Mesenteric fat pad (tissue), 1 donor: ENCODE data around the gene CARD16. TPM values are rescaled to one million over a fixed set of nuclear protein-coding genes. Genes with fewer than 3 reads are reported as not detected.
"Not testable (repeated sequence)": the region's sequence is repeated elsewhere in the genome, so short reads cannot be mapped to it uniquely, and the experiment has no call there.

Source experiments
- DNase-seq: peaks from one replicate; pipeline ENCODE4 v3.0.0-alpha.2; 2020; ENCODE audit warnings: low spot score
- long read RNA-seq: library from polyadenylated mRNA; unstranded; transcript quantifications from one replicate; pipeline ENCODE4 v2.0.0, GENCODE V29; 2020
- total RNA-seq: library from RNA; stranded (reverse); fragmentation: NEBNext Ultra II Directional; extraction: Animal tissue kit (Norgen Biotek cat#: 25700); gene quantifications from one replicate; pipeline ENCODE4 v1.2.1, GENCODE V29; 2021
- donor health status: DM: yes; HTN: yes; CAD: no.

Gene CARD16
- total RNA-seq = 9.8 TPM
- long read RNA-seq, partial matches to known transcripts = 0 of 2 reads
- long read RNA-seq, other reads (novel, unspliced or antisense) = 0 of 2 reads

GRCh38 chr11:105044557-105045524, at the start of gene CARD16:
Gene CARD16, minus strand, starts transcription at chr11:105045335. Its CDS starts 38 bp downstream, at chr11:105045297.
- not testable (repeated sequence) for DNase-seq

GRCh38 chr11:105092256-105093239, 47.4 kb upstream of the CARD16 start:
- DNase-seq = no peak

- DNase-seq = no peak
These were observed 36.4 kb upstream of the CARD16 start for GRCh38 chr11:105081412-105082150.

- DNase-seq = not testable (repeated sequence)
These were observed 35.2 kb upstream of the CARD16 start for GRCh38 chr11:105080171-105080906.

- DNase-seq = no peak
These were observed 33.1 kb upstream of the CARD16 start for GRCh38 chr11:105078283-105078682.

- DNase-seq = not testable (repeated sequence)
These were observed 32.1 kb upstream of the CARD16 start for GRCh38 chr11:105077141-105077790.

- no peak for DNase-seq
These were observed 29.0 kb upstream of the CARD16 start for GRCh38 chr11:105074166-105074530.

- no peak for DNase-seq
These were observed 28.5 kb upstream of the CARD16 start for GRCh38 chr11:105073456-105074165.

GRCh38 chr11:105072080-105072479, 26.9 kb upstream of the CARD16 start:
- not testable (repeated sequence) for DNase-seq

GRCh38 chr11:105071089-105071732, 26.1 kb upstream of the CARD16 start:
- no peak for DNase-seq

- no peak for DNase-seq
These were observed 25.2 kb upstream of the CARD16 start for GRCh38 chr11:105070306-105070705.

- DNase-seq = not testable (repeated sequence)
These were observed 24.6 kb upstream of the CARD16 start for GRCh38 chr11:105069749-105070148.

- DNase-seq = not testable (repeated sequence)
These were observed 18.3 kb upstream of the CARD16 start for GRCh38 chr11:105063245-105063941.

GRCh38 chr11:105057432-105057831, 12.3 kb upstream of the CARD16 start:
- DNase-seq = no peak

- no peak for DNase-seq
These were observed 11.3 kb upstream of the CARD16 start for GRCh38 chr11:105056446-105056845.

- no peak for DNase-seq
These were observed 9.8 kb upstream of the CARD16 start for GRCh38 chr11:105054723-105055493.

- no peak for DNase-seq
These were observed 7.4 kb upstream of the CARD16 start for GRCh38 chr11:105052487-105052886.
